Measurements from ENCODE around the gene MYH7. TPM values are rescaled to one million over a fixed set of nuclear protein-coding genes. Genes with fewer than 3 reads are reported as not detected.

MYH7 gene
- polyA plus RNA-seq, 1 donor from 2014 or later: 0.12 TPM

- no peak overlapping the region for H2AFZ ChIP-seq (ENCODE audit: low read depth, low read length)
Observed at GRCh38 chr14:23389396-23389795, 46.1 kb downstream of the MYH7 start.

GRCh38 chr14:23388996-23389395 is 46.5 kb downstream of the MYH7 start:
- Histone ChIP-seq H3K9me2 (ENCODE audit: insufficient read depth, low read length) (no peaks in the 10 kb centered on the region), H3K9ac (ENCODE audit: low read length) (no peak overlapping the region), H2AFZ (ENCODE audit: low read depth, low read length) (no peak overlapping the region)

More at GRCh38 chr14:23389396-23389795, 46.1 kb downstream of the MYH7 start:
- TF ChIP-seq CTCF (IDR thresholded peaks at IDR 0.05; ENCODE audit: poor library complexity, severe bottlenecking) (no peak), EP300 (conservative IDR thresholded peaks at IDR 0.05; ENCODE audit: poor library complexity, severe bottlenecking) (no peak), REST (IDR thresholded peaks at IDR 0.05; ENCODE audit: borderline replicate concordance) (no peak), RAD21 (conservative IDR thresholded peaks at IDR 0.05) (no peak), POLR2AphosphoS5 (IDR thresholded peaks at IDR 0.05) (no peak), MXI1 (conservative IDR thresholded peaks at IDR 0.05; ENCODE audit: poor library complexity, severe bottlenecking) (no peak), SMC3 (conservative IDR thresholded peaks at IDR 0.05; ENCODE audit: poor library complexity) (no peak), EZH2 (IDR thresholded peaks at IDR 0.05; ENCODE audit: borderline replicate concordance, insufficient read depth, low read length, poor library complexity, severe bottlenecking) (no peak), TAF1 (IDR thresholded peaks at IDR 0.05; ENCODE audit: low read depth) (no peak)
- H3K79me2 ChIP-seq (replicated peaks; ENCODE audit: insufficient read depth, low read length): no peaks in the 10 kb centered on the region
- no peaks in the 10 kb centered on the region for H3K27me3 ChIP-seq (ENCODE audit: insufficient read depth, low read depth, low read length)
- no peak overlapping the region for H3K27ac ChIP-seq (ENCODE audit: low read length)
- H4K20me1 ChIP-seq (ENCODE audit: insufficient read depth): no peaks in the 10 kb centered on the region
- no peaks in the 10 kb centered on the region for H3K9me2 ChIP-seq (ENCODE audit: insufficient read depth, low read length)
- H3K9me3 ChIP-seq (ENCODE audit: low read length): no peaks in the 10 kb centered on the region
- H3F3A ChIP-seq (ENCODE audit: insufficient read depth, low read length, poor library complexity, severe bottlenecking): no peaks in the 10 kb centered on the region
- no peak overlapping the region for H3K4me2 ChIP-seq (ENCODE audit: low read length)
- no peaks in the 10 kb centered on the region for H3K36me3 ChIP-seq (ENCODE audit: insufficient read depth, low read length)
- no peak overlapping the region for H3K4me3 ChIP-seq (ENCODE audit: low read length)
- no peak overlapping the region for H3K9ac ChIP-seq (ENCODE audit: low read length)

More at GRCh38 chr14:23388996-23389395, 46.5 kb downstream of the MYH7 start:
- TF ChIP-seq REST (IDR thresholded peaks at IDR 0.05; ENCODE audit: borderline replicate concordance): no peak
- no peaks in the 10 kb centered on the region for H3K79me2 ChIP-seq (replicated peaks; ENCODE audit: insufficient read depth, low read length)
- no peaks in the 10 kb centered on the region for H3K27me3 ChIP-seq (ENCODE audit: insufficient read depth, low read depth, low read length)
- H3K27ac ChIP-seq (ENCODE audit: low read length): no peak overlapping the region
- no peaks in the 10 kb centered on the region for H4K20me1 ChIP-seq (ENCODE audit: insufficient read depth)
- H3K4me2 ChIP-seq (ENCODE audit: low read length): no peak overlapping the region
- H3K4me3 ChIP-seq (ENCODE audit: low read length): no peak overlapping the region
- no peaks in the 10 kb centered on the region for H3K9me3 ChIP-seq (ENCODE audit: low read length)
- H3K36me3 ChIP-seq (ENCODE audit: insufficient read depth, low read length): no peaks in the 10 kb centered on the region
- H3F3A ChIP-seq (ENCODE audit: insufficient read depth, low read length, poor library complexity, severe bottlenecking): no peaks in the 10 kb centered on the region

All from neural cell (in vitro differentiated cells).